OCI-LY3 (cell line): ENCODE results near the gene CEP112.

Source experiments
- H2AFZ ChIP-seq: fragments of 200-600, 300-600 bp; shearing (Covaris generic); 2 replicates; pipeline ENCODE4 v1.6.0; 2014; ENCODE audit warnings: antibody characterized with exemption, low read depth, low read length
- H3K27ac ChIP-seq: fragments of 200-600, 300-600 bp; sonication (generic); 2 replicates; pipeline ENCODE4 v1.5.1; 2014; ENCODE audit warnings: mild to moderate bottlenecking, low read length, moderate library complexity, mixed read lengths
- H3K27me3 ChIP-seq: fragments of 200-600, 300-600 bp; sonication (generic); 2 replicates; pipeline ENCODE4 v1.6.1; 2014; ENCODE audit warnings: low read depth, low read length, mixed read lengths
- H3K36me3 ChIP-seq: fragments of 200-600, 300-600 bp; sonication (generic); replicated peaks from 2 replicates; pipeline ENCODE3; 2014; ENCODE audit warnings: low read depth, low read length, mixed read lengths
- H3K4me1 ChIP-seq: fragments of 300-600, 200-600 bp; sonication (generic); 2 replicates; pipeline ENCODE4 v1.6.1; 2014; ENCODE audit warnings: low read length, mixed read lengths
- H3K4me2 ChIP-seq: fragments of 200-600, 300-600 bp; sonication (generic); 2 replicates; pipeline ENCODE4 v1.6.1; 2014; ENCODE audit warnings: low read length, mixed read lengths
- H3K4me3 ChIP-seq: fragments of 300-600, 200-600 bp; sonication (generic); 2 replicates; pipeline ENCODE4 v1.5.1; 2014; ENCODE audit warnings: antibody characterized with exemption, mild to moderate bottlenecking, low read length, moderate library complexity
- H3K79me2 ChIP-seq: fragments of 300-600, 200-600 bp; shearing (Covaris generic); 2 replicates; pipeline ENCODE4 v1.6.1; 2014; ENCODE audit warnings: mild to moderate bottlenecking, low read length, mixed read lengths
- H3K9ac ChIP-seq: fragments of 300-600, 200-600 bp; shearing (Covaris generic); 2 replicates; pipeline ENCODE4 v1.6.0; 2014; ENCODE audit warnings: mild to moderate bottlenecking, low read length, moderate library complexity
- H3K9me3 ChIP-seq: fragments of 200-600, 300-600 bp; shearing (Covaris generic); 2 replicates; pipeline ENCODE4 v1.6.1; 2014; ENCODE audit warnings: low read length, mixed read lengths; ENCODE audit not compliant: insufficient read depth
- H4K20me1 ChIP-seq: fragments of 200-600, 300-600 bp; sonication (generic); 2 replicates; pipeline ENCODE4 v1.6.1; 2016; ENCODE audit warnings: low read length, mixed read lengths; ENCODE audit not compliant: insufficient read depth
- EZH2phosphoT487 ChIP-seq: fragments of 200-600 bp; shearing (Covaris generic); IDR thresholded peaks from 2 replicates; pipeline ENCODE4 v1.6.1; 2018; ENCODE audit warnings: antibody characterized with exemption, mixed run types, low read depth
- TF ChIP-seq, protein P1 (sequence below): fragments of 200-600, 300-600 bp; sonication (generic); IDR thresholded peaks from 2 replicates; pipeline ENCODE4 v1.5.1; 2014; ENCODE audit warnings: antibody characterized with exemption, low read length, low read depth

CEP112 gene

DNA sequence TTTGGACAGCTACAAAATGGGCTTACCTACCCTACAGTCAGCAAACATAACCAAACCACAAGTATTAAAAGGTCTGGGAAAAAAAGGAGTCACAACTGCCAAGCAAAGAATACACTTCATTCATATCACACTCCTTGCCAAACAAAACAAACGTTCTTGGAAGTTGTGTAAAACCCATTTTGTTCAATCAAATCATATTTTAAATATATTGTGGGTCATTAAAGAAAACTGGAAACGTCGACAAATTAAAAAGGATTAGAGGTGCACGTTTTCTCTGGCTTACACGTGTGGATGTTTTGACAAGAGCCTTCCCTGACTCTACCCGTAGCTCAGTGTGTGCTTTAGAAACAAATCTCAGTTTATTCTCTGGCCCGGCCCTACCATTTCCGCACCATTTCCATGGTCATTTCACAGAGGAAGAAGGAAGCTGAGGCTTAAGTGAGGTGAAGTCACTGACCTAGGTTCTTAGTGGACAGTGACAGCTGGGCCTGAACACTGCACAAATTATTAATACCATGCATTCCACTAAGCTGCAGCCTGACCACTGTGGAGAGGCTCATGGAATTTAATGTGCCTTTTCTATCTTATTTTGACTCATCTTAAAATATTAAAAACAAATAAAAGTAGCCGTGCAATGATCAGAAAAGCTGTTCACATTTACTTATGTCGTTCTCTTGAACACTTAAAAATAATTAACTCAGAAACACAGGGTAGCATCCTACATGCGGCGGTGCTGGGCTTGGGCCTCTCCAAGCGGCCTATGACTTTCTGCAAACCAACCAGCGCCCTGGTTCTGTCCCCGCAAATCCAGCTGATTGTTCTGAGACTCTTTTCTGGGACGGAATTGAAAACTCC lies 968 bp downstream of the CEP112 start:
- Histone ChIP-seq H3K9me3 (no peaks in the 10 kb centered on the region), H3K4me2 (peak overlapping the region; percentile 90), H3K27ac (no peak overlapping the region), H3K9ac (peak overlapping the region; percentile 80), H2AFZ (peak overlapping the region; percentile 72), H3K79me2 (no peaks in the 10 kb centered on the region), H3K36me3 (no peaks in the 10 kb centered on the region), H3K4me3 (peak overlapping the region; percentile 97), H3K27me3 (peaks cover 7% of the 10 kb centered on the region), H4K20me1 (no peaks in the 10 kb centered on the region), H3K4me1 (peaks cover 32% of the 10 kb centered on the region)
- TF ChIP-seq, protein P1, sequence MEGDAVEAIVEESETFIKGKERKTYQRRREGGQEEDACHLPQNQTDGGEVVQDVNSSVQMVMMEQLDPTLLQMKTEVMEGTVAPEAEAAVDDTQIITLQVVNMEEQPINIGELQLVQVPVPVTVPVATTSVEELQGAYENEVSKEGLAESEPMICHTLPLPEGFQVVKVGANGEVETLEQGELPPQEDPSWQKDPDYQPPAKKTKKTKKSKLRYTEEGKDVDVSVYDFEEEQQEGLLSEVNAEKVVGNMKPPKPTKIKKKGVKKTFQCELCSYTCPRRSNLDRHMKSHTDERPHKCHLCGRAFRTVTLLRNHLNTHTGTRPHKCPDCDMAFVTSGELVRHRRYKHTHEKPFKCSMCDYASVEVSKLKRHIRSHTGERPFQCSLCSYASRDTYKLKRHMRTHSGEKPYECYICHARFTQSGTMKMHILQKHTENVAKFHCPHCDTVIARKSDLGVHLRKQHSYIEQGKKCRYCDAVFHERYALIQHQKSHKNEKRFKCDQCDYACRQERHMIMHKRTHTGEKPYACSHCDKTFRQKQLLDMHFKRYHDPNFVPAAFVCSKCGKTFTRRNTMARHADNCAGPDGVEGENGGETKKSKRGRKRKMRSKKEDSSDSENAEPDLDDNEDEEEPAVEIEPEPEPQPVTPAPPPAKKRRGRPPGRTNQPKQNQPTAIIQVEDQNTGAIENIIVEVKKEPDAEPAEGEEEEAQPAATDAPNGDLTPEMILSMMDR = no peak
- no peak for TF ChIP-seq EZH2phosphoT487

DNA sequence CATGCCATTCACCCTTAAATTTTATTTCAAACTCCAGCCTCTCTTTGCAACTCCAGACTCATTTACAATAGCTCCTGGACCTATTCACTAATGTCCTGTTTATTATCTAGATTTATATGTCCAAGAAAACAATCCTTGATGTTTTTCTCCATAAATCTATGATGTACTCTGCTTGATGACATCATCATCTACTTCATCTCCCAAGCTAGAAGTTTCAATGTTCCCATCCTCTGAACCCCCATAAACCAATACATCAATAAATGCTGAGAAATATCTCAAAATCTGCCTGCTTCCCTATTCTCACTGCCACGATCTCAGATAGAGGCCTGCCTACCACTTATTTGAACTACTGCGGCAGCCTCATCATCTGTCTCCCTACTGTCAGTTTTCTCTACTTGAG lies 4.2 kb downstream of the CEP112 start:
- Histone ChIP-seq H3K9me3 (0 out of 2 replicates have a peak, but pooled peaks cover 3% of the 10 kb centered on the region), H3K4me3 (no peak overlapping the region), H3K4me2 (no peak overlapping the region), H4K20me1 (no peaks in the 10 kb centered on the region), H3K27ac (no peak overlapping the region), H3K9ac (no peak overlapping the region), H3K36me3 (no peaks in the 10 kb centered on the region), H3K27me3 (peaks cover 3% of the 10 kb centered on the region; the same call in 1 of the 2 replicates), H2AFZ (no peak overlapping the region), H3K79me2 (no peaks in the 10 kb centered on the region), H3K4me1 (peaks cover 19% of the 10 kb centered on the region)
- TF ChIP-seq EZH2phosphoT487 = no peak
- TF ChIP-seq, protein P1 = no peak

DNA sequence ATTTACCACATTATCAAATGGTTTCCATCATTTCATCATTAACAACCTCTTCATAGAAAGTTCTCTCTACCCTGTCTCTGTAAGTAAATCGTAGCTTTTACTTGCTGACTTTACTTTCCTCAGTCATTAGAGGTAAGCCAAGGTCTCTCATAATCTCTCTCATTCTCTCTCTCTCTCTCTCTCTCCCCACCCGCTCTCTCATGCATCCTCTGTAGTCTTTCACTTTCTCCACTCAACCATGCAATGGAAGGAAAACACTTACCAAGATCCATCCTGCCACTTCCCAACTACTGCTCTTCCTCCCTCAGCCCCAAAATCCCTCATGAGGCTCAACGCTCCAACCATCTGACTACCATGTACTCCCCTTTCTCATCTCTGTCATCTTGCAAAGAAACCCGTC lies 6.1 kb downstream of the CEP112 start:
- Histone ChIP-seq H3K4me3 (no peak overlapping the region), H3K9ac (no peak overlapping the region), H2AFZ (no peak overlapping the region), H3K4me2 (no peak overlapping the region), H3K4me1 (peaks cover 10% of the 10 kb centered on the region), H3K9me3 (0 out of 2 replicates have a peak, but pooled peaks cover 3% of the 10 kb centered on the region), H4K20me1 (no peaks in the 10 kb centered on the region), H3K79me2 (no peaks in the 10 kb centered on the region), H3K27me3 (no peaks in the 10 kb centered on the region), H3K27ac (no peak overlapping the region), H3K36me3 (no peaks in the 10 kb centered on the region)
- TF ChIP-seq, protein P1 = no peak
- TF ChIP-seq EZH2phosphoT487 = no peak

DNA sequence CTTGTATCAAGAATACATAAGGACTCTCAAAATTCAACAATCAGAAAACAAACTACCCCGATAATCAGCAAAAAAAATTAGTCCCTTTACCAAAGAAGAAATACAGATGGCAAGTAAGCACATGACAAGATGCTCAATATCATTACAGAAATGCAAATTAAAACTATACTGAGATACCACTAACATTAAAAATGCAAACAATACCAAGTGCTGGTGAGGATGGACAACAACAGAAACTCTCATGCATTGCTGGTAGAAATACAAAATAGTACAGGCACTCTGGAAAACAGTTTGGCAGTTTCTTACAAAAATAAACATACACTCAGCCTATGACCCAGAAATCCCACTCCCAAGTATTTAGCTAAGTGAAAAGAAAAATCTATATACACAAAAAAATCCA lies 7.5 kb downstream of the CEP112 start:
- Histone ChIP-seq H3K4me3 (no peak overlapping the region), H3K27me3 (no peaks in the 10 kb centered on the region), H3K9me3 (0 out of 2 replicates have a peak, but pooled peaks cover 3% of the 10 kb centered on the region), H3K27ac (no peak overlapping the region), H3K4me2 (no peak overlapping the region), H3K79me2 (no peaks in the 10 kb centered on the region), H2AFZ (no peak overlapping the region), H4K20me1 (no peaks in the 10 kb centered on the region), H3K4me1 (peaks cover 7% of the 10 kb centered on the region), H3K9ac (no peak overlapping the region), H3K36me3 (no peaks in the 10 kb centered on the region)
- TF ChIP-seq, protein P1 = no peak
- no peak for TF ChIP-seq EZH2phosphoT487
